Measurements from ENCODE around the gene FLVCR2. TPM values are rescaled to one million over a fixed set of nuclear protein-coding genes. Genes with fewer than 3 reads are reported as not detected.

The FLVCR2 gene
- total RNA-seq, 1 donor from 2014 or later, result 3.7 TPM

- H3K27ac ChIP-seq, result no peak overlapping the region
- H3K9me3 ChIP-seq, result no peaks in the 10 kb centered on the region
- H3K4me1 ChIP-seq, result no peaks in the 10 kb centered on the region
- intact Hi-C loops (cut with DNase I), result no loop called here
- H3K4me3 ChIP-seq, result no peak overlapping the region
- DNase-seq (ENCODE audit: extremely low spot score in 2 of 2), result no peak
- no peak for TF ChIP-seq POLR2AphosphoS5 (IDR thresholded peaks at IDR 0.05; ENCODE audit: insufficient read depth in 1 of 2, low read depth in 1 of 2)
- TF ChIP-seq POLR2A (IDR thresholded peaks at IDR 0.05), result no peak
- TF ChIP-seq CTCF (IDR thresholded peaks at IDR 0.05), result no peak
- H3K27me3 ChIP-seq, result no peaks in the 10 kb centered on the region
- H3K36me3 ChIP-seq, result no peaks in the 10 kb centered on the region
These were observed 12.1 kb upstream of the FLVCR2 start for GRCh38 chr14:75566321-75566720.

- H3K4me3 ChIP-seq, result no peak overlapping the region
- TF ChIP-seq POLR2AphosphoS5 (IDR thresholded peaks at IDR 0.05; ENCODE audit: insufficient read depth in 1 of 2, low read depth in 1 of 2), result no peak
- TF ChIP-seq POLR2A (IDR thresholded peaks at IDR 0.05), result no peak
- TF ChIP-seq CTCF (IDR thresholded peaks at IDR 0.05), result no peak
- no peaks in the 10 kb centered on the region for H3K36me3 ChIP-seq
- no peaks in the 10 kb centered on the region for H3K27me3 ChIP-seq
- H3K4me1 ChIP-seq, result no peaks in the 10 kb centered on the region
- intact Hi-C loops (cut with DNase I), result no loop called here
- no peaks in the 10 kb centered on the region for H3K9me3 ChIP-seq
- no peak overlapping the region for H3K27ac ChIP-seq
- DNase-seq (ENCODE audit: extremely low spot score in 2 of 2), result no peak
These were observed 11.7 kb upstream of the FLVCR2 start for GRCh38 chr14:75566752-75567151.

- no peak for TF ChIP-seq POLR2AphosphoS5 (IDR thresholded peaks at IDR 0.05; ENCODE audit: insufficient read depth in 1 of 2, low read depth in 1 of 2)
- TF ChIP-seq POLR2A (IDR thresholded peaks at IDR 0.05), result no peak
- no peak for TF ChIP-seq CTCF (IDR thresholded peaks at IDR 0.05)
- H3K27ac ChIP-seq, result no peak overlapping the region
- intact Hi-C loops (cut with DNase I), result no loop called here
- no peaks in the 10 kb centered on the region for H3K27me3 ChIP-seq
- H3K4me1 ChIP-seq, result no peaks in the 10 kb centered on the region
- H3K36me3 ChIP-seq, result no peaks in the 10 kb centered on the region
- no peaks in the 10 kb centered on the region for H3K9me3 ChIP-seq
- no peak overlapping the region for H3K4me3 ChIP-seq
- no peak for DNase-seq (ENCODE audit: extremely low spot score in 2 of 2)
These were observed 10.3 kb upstream of the FLVCR2 start for GRCh38 chr14:75568140-75568539.

GRCh38 chr14:75568791-75569190, 9.6 kb upstream of the FLVCR2 start:
- intact Hi-C loops (cut with DNase I), result no loop called here
- TF ChIP-seq POLR2A (IDR thresholded peaks at IDR 0.05) (no peak), CTCF (IDR thresholded peaks at IDR 0.05) (no peak), POLR2AphosphoS5 (IDR thresholded peaks at IDR 0.05; ENCODE audit: insufficient read depth in 1 of 2, low read depth in 1 of 2) (no peak)
- H3K9me3 ChIP-seq, result no peaks in the 10 kb centered on the region
- no peaks in the 10 kb centered on the region for H3K36me3 ChIP-seq
- no peaks in the 10 kb centered on the region for H3K4me1 ChIP-seq
- no peak overlapping the region for H3K4me3 ChIP-seq
- DNase-seq (ENCODE audit: extremely low spot score in 2 of 2), result no peak
- H3K27me3 ChIP-seq, result no peaks in the 10 kb centered on the region
- no peak overlapping the region for H3K27ac ChIP-seq

- H3K27me3 ChIP-seq, result no peaks in the 10 kb centered on the region
These were observed 7.6 kb upstream of the FLVCR2 start for GRCh38 chr14:75570797-75571196.

More at GRCh38 chr14:75570797-75571196, 7.6 kb upstream of the FLVCR2 start:
- H3K4me3 ChIP-seq, result no peak overlapping the region
- no peak for TF ChIP-seq POLR2A (IDR thresholded peaks at IDR 0.05)
- no peak for TF ChIP-seq POLR2AphosphoS5 (IDR thresholded peaks at IDR 0.05; ENCODE audit: insufficient read depth in 1 of 2, low read depth in 1 of 2)
- no peak for TF ChIP-seq CTCF (IDR thresholded peaks at IDR 0.05)
- H3K27ac ChIP-seq, result no peak overlapping the region
- intact Hi-C loops (cut with DNase I), result no loop called here
- H3K36me3 ChIP-seq, result no peaks in the 10 kb centered on the region
- H3K9me3 ChIP-seq, result no peaks in the 10 kb centered on the region
- no peaks in the 10 kb centered on the region for H3K4me1 ChIP-seq
- DNase-seq (ENCODE audit: extremely low spot score in 2 of 2), result no peak

Measured in vagina (tissue), 2 donors.